ENCODE results near the gene RHAG.
"Not testable (repeated sequence)": the region's sequence is repeated elsewhere in the genome, so short reads cannot be mapped to it uniquely, and the experiment has no call there.

DNA sequence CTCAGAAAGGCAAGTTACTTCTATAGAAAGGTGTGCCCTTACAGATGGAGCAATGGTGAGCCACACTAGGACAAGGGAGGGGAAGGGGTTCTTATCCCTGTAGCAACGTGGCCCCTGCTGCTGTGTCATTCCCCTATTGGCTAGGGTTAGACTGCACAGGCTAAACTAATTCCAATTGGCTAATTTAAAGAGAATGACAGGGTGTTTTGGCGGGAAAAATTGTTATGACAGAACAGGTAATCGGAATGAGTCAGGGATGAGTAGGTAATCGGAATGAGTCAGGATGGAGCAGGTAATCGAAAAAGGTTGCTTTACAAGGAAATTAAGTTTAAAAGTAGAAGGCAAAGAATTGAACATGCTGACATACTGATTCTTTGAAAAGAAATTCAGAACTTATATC lies 49.4 kb downstream of the RHAG start:
- TF ChIP-seq, protein P1, sequence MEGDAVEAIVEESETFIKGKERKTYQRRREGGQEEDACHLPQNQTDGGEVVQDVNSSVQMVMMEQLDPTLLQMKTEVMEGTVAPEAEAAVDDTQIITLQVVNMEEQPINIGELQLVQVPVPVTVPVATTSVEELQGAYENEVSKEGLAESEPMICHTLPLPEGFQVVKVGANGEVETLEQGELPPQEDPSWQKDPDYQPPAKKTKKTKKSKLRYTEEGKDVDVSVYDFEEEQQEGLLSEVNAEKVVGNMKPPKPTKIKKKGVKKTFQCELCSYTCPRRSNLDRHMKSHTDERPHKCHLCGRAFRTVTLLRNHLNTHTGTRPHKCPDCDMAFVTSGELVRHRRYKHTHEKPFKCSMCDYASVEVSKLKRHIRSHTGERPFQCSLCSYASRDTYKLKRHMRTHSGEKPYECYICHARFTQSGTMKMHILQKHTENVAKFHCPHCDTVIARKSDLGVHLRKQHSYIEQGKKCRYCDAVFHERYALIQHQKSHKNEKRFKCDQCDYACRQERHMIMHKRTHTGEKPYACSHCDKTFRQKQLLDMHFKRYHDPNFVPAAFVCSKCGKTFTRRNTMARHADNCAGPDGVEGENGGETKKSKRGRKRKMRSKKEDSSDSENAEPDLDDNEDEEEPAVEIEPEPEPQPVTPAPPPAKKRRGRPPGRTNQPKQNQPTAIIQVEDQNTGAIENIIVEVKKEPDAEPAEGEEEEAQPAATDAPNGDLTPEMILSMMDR (IDR thresholded peaks at IDR 0.05), result not testable (repeated sequence)
- not testable (repeated sequence) for TF ChIP-seq POLR2A (IDR thresholded peaks at IDR 0.05)
